ENCODE measurements around the gene PLPP7. TPM values are rescaled to one million over a fixed set of nuclear protein-coding genes. Genes with fewer than 3 reads are reported as not detected.

Gene PLPP7
- total and polyA plus RNA-seq, 4 donors = 0.18 to 0.59 (median 0.51) TPM; not detected in 1

DNA sequence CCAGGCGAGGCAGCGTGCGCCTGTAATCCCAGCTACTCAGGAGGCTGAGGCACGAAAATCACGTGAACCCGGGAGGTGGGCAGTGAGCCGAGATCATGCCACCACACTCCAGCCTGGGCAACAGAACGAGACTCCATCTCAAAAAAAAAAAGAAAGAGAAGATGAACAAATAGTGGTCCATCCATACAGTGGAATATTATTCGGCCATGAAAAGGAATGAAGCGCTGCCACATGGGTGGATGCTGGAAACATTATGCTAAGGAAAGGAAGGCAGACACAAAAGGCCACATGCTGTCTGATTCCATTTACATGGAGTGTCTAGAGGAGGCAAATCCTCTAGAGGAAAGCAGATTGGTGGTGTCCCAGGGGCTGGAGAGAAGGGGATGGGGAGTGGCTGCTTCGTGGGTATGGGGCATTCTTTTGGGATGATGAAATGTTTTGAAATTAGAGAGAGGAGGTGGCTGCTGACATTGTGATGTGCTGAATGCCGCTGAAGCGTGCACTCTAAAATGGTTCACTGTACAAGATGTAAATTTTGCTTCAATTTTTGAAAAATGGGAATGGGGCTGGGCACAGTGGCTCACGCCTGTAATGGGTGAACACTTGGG, 17.0 kb downstream of the PLPP7 start:
- H3K9me3 ChIP-seq (ENCODE audit: control insufficient read depth in 4 of 4, low read length in 3 of 4) = no peaks in the 10 kb centered on the region
- 93% methylated on average over 14 of the region's 14 CpGs for WGBS
- H3K4me3 ChIP-seq (ENCODE audit: low read depth in 1 of 3, low read length in 3 of 3) = no peak overlapping the region
- H3K4me1 ChIP-seq (ENCODE audit: control insufficient read depth in 4 of 4, insufficient read depth in 4 of 4, low read length in 3 of 4) = no peaks in the 10 kb centered on the region
- no peaks in the 10 kb centered on the region for H3K27me3 ChIP-seq (ENCODE audit: control insufficient read depth in 4 of 4, insufficient read depth in 4 of 4, low read length in 3 of 4)
- TF ChIP-seq TAF1 (conservative IDR thresholded peaks at IDR 0.05) (no peak), YY1 (IDR thresholded peaks at IDR 0.05) (no peak), HNF4A (conservative IDR thresholded peaks at IDR 0.05) (no peak), HNF4G (IDR thresholded peaks at IDR 0.05) (no peak), SP1 (IDR thresholded peaks at IDR 0.05) (no peak), RXRA (IDR thresholded peaks at IDR 0.05) (no peak), FOXA1 (IDR thresholded peaks at IDR 0.05) (no peak), FOXA2 (IDR thresholded peaks at IDR 0.05) (no peak), EGR1 (IDR thresholded peaks at IDR 0.05; ENCODE audit: low read depth in 2 of 2) (no peak), RAD21 (IDR thresholded peaks at IDR 0.05) (no peak), NR2F2 (IDR thresholded peaks at IDR 0.05) (no peak), GABPA (IDR thresholded peaks at IDR 0.05 in 1 of 2, conservative IDR thresholded peaks at IDR 0.05 in 1 of 2) (no peak), JUND (IDR thresholded peaks at IDR 0.05) (no peak)
- TF ChIP-seq, protein P1, sequence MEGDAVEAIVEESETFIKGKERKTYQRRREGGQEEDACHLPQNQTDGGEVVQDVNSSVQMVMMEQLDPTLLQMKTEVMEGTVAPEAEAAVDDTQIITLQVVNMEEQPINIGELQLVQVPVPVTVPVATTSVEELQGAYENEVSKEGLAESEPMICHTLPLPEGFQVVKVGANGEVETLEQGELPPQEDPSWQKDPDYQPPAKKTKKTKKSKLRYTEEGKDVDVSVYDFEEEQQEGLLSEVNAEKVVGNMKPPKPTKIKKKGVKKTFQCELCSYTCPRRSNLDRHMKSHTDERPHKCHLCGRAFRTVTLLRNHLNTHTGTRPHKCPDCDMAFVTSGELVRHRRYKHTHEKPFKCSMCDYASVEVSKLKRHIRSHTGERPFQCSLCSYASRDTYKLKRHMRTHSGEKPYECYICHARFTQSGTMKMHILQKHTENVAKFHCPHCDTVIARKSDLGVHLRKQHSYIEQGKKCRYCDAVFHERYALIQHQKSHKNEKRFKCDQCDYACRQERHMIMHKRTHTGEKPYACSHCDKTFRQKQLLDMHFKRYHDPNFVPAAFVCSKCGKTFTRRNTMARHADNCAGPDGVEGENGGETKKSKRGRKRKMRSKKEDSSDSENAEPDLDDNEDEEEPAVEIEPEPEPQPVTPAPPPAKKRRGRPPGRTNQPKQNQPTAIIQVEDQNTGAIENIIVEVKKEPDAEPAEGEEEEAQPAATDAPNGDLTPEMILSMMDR (IDR thresholded peaks at IDR 0.05; ENCODE audit: low read depth, low read length, missing input control) = no peak
- TF ChIP-seq, protein P2, sequence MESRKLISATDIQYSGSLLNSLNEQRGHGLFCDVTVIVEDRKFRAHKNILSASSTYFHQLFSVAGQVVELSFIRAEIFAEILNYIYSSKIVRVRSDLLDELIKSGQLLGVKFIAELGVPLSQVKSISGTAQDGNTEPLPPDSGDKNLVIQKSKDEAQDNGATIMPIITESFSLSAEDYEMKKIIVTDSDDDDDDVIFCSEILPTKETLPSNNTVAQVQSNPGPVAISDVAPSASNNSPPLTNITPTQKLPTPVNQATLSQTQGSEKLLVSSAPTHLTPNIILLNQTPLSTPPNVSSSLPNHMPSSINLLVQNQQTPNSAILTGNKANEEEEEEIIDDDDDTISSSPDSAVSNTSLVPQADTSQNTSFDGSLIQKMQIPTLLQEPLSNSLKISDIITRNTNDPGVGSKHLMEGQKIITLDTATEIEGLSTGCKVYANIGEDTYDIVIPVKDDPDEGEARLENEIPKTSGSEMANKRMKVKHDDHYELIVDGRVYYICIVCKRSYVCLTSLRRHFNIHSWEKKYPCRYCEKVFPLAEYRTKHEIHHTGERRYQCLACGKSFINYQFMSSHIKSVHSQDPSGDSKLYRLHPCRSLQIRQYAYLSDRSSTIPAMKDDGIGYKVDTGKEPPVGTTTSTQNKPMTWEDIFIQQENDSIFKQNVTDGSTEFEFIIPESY (IDR thresholded peaks at IDR 0.05) = no peak
- no peak for DNase-seq (ENCODE audit: low spot score)
- H3K36me3 ChIP-seq (ENCODE audit: control insufficient read depth in 4 of 4, insufficient read depth in 3 of 4, low read depth in 1 of 4, low read length in 3 of 4) = no peaks in the 10 kb centered on the region
- H3K27ac ChIP-seq (ENCODE audit: low read depth in 1 of 2, low read length in 2 of 2) = no peak overlapping the region
- no peak overlapping the region for H3K9ac ChIP-seq (ENCODE audit: low read depth in 1 of 2, low read length in 2 of 2)

DNA sequence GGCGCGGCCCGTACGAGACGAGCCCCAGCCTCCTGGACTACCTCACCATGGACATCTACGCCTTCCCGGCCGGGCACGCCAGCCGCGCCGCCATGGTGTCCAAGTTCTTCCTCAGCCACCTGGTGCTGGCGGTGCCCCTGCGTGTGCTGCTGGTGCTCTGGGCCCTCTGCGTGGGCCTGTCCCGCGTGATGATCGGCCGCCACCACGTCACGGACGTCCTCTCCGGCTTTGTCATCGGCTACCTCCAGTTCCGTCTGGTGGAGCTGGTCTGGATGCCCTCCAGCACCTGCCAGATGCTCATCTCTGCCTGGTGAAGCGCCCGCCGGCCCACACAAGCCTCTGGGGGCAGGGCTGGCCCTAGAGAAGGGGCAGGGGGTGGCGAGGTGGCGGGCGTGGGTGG, 18.5 kb downstream of the PLPP7 start:
- H3K9me3 ChIP-seq (ENCODE audit: control insufficient read depth in 4 of 4, low read length in 3 of 4) = no peaks in the 10 kb centered on the region
- no peak overlapping the region for H3K27ac ChIP-seq (ENCODE audit: low read depth in 1 of 2, low read length in 2 of 2)
- TF ChIP-seq, protein P3, sequence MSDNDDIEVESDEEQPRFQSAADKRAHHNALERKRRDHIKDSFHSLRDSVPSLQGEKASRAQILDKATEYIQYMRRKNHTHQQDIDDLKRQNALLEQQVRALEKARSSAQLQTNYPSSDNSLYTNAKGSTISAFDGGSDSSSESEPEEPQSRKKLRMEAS (IDR thresholded peaks at IDR 0.05) = no peak
- TF ChIP-seq FOXA2 (IDR thresholded peaks at IDR 0.05) = no peak
- no peak for TF ChIP-seq GABPA (IDR thresholded peaks at IDR 0.05 in 1 of 2, conservative IDR thresholded peaks at IDR 0.05 in 1 of 2)
- TF ChIP-seq, protein P4, sequence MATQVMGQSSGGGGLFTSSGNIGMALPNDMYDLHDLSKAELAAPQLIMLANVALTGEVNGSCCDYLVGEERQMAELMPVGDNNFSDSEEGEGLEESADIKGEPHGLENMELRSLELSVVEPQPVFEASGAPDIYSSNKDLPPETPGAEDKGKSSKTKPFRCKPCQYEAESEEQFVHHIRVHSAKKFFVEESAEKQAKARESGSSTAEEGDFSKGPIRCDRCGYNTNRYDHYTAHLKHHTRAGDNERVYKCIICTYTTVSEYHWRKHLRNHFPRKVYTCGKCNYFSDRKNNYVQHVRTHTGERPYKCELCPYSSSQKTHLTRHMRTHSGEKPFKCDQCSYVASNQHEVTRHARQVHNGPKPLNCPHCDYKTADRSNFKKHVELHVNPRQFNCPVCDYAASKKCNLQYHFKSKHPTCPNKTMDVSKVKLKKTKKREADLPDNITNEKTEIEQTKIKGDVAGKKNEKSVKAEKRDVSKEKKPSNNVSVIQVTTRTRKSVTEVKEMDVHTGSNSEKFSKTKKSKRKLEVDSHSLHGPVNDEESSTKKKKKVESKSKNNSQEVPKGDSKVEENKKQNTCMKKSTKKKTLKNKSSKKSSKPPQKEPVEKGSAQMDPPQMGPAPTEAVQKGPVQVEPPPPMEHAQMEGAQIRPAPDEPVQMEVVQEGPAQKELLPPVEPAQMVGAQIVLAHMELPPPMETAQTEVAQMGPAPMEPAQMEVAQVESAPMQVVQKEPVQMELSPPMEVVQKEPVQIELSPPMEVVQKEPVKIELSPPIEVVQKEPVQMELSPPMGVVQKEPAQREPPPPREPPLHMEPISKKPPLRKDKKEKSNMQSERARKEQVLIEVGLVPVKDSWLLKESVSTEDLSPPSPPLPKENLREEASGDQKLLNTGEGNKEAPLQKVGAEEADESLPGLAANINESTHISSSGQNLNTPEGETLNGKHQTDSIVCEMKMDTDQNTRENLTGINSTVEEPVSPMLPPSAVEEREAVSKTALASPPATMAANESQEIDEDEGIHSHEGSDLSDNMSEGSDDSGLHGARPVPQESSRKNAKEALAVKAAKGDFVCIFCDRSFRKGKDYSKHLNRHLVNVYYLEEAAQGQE (IDR thresholded peaks at IDR 0.05) = no peak
- TF ChIP-seq YY1 (IDR thresholded peaks at IDR 0.05) = no peak
- TF ChIP-seq JUND (IDR thresholded peaks at IDR 0.05) = no peak
- TF ChIP-seq RAD21 (IDR thresholded peaks at IDR 0.05) = no peak
- TF ChIP-seq FOXA1 (IDR thresholded peaks at IDR 0.05) = no peak
- TF ChIP-seq SP1 (IDR thresholded peaks at IDR 0.05) = no peak
- TF ChIP-seq TAF1 (conservative IDR thresholded peaks at IDR 0.05) = no peak
- TF ChIP-seq, protein P5, sequence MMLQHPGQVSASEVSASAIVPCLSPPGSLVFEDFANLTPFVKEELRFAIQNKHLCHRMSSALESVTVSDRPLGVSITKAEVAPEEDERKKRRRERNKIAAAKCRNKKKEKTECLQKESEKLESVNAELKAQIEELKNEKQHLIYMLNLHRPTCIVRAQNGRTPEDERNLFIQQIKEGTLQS (IDR thresholded peaks at IDR 0.05) = no peak
- 90% methylated on average over 31 of the region's 31 CpGs for WGBS
- H3K4me1 ChIP-seq (ENCODE audit: control insufficient read depth in 4 of 4, insufficient read depth in 4 of 4, low read length in 3 of 4) = no peaks in the 10 kb centered on the region
- H3K27me3 ChIP-seq (ENCODE audit: control insufficient read depth in 4 of 4, insufficient read depth in 4 of 4, low read length in 3 of 4) = no peaks in the 10 kb centered on the region
- no peaks in the 10 kb centered on the region for H3K36me3 ChIP-seq (ENCODE audit: control insufficient read depth in 4 of 4, insufficient read depth in 3 of 4, low read depth in 1 of 4, low read length in 3 of 4)
- no peak for DNase-seq (ENCODE audit: low spot score)
- H3K4me3 ChIP-seq (ENCODE audit: low read depth in 1 of 3, low read length in 3 of 3) = no peak overlapping the region
- H3K9ac ChIP-seq (ENCODE audit: low read depth in 1 of 2, low read length in 2 of 2) = no peak overlapping the region

Data from liver (tissue), 9 donors.